HK-2 (cell line): ENCODE measurements around the gene PTPN2.
A peak's percentile ranks its signal among the peaks of the same experiment; 100 is the strongest.
"Not testable (repeated sequence)": the region's sequence is repeated elsewhere in the genome, so short reads cannot be mapped to it uniquely, and the experiment has no call there.

Source experiments
- DNase-seq: peaks from one replicate; pipeline ENCODE4 v3.0.0-alpha.2; 2018; ENCODE audit not compliant: unreplicated experiment

PTPN2 gene

GRCh38 chr18:12883684-12884405 is at the start of gene PTPN2:
TSS of gene PTPN2 (minus strand) at chr18:12884237. CDS start at chr18:12884141, 96 bp downstream.
- DNase-seq: peak; percentile 79

GRCh38 chr18:12933327-12933726 is 49.3 kb upstream of the PTPN2 start:
- no peak for DNase-seq

- no peak for DNase-seq
Measured at GRCh38 chr18:12930908-12931307, 46.9 kb upstream of the PTPN2 start.

GRCh38 chr18:12930376-12930775 is 46.3 kb upstream of the PTPN2 start:
- no peak for DNase-seq

- DNase-seq: no peak
Measured at GRCh38 chr18:12929477-12930083, 45.5 kb upstream of the PTPN2 start.

GRCh38 chr18:12928641-12929040 is 44.6 kb upstream of the PTPN2 start:
- no peak for DNase-seq

- no peak for DNase-seq
Measured at GRCh38 chr18:12928206-12928605, 44.2 kb upstream of the PTPN2 start.

GRCh38 chr18:12924616-12925015 is 40.6 kb upstream of the PTPN2 start:
- DNase-seq: no peak

GRCh38 chr18:12922266-12922665 is 38.2 kb upstream of the PTPN2 start:
- DNase-seq: no peak

GRCh38 chr18:12921178-12921577 is 37.1 kb upstream of the PTPN2 start:
- no peak for DNase-seq

GRCh38 chr18:12911929-12912703 is 28.1 kb upstream of the PTPN2 start:
- DNase-seq: no peak

GRCh38 chr18:12911025-12911928 is 27.2 kb upstream of the PTPN2 start:
- DNase-seq: peak; percentile 24

GRCh38 chr18:12908706-12909105 is 24.7 kb upstream of the PTPN2 start:
- DNase-seq: no peak

- no peak for DNase-seq
Measured at GRCh38 chr18:12907258-12907925, 23.4 kb upstream of the PTPN2 start.

GRCh38 chr18:12906773-12907172 is 22.7 kb upstream of the PTPN2 start:
- no peak for DNase-seq

- DNase-seq: no peak
Measured at GRCh38 chr18:12906119-12906518, 22.1 kb upstream of the PTPN2 start.

GRCh38 chr18:12904012-12904516 is 20.0 kb upstream of the PTPN2 start:
- no peak for DNase-seq

GRCh38 chr18:12901208-12901607 is 17.2 kb upstream of the PTPN2 start:
- DNase-seq: not testable (repeated sequence)

- DNase-seq: not testable (repeated sequence)
Measured at GRCh38 chr18:12896784-12897333, 12.8 kb upstream of the PTPN2 start.

GRCh38 chr18:12895626-12896025 is 11.6 kb upstream of the PTPN2 start:
- DNase-seq: no peak

GRCh38 chr18:12895014-12895413 is 11.0 kb upstream of the PTPN2 start:
- no peak for DNase-seq
